Measurements from ENCODE around the gene TBC1D2. TPM values are rescaled to one million over a fixed set of nuclear protein-coding genes. Genes with fewer than 3 reads are reported as not detected.

The TBC1D2 gene
- total and polyA plus RNA-seq, 2 donors (not counting 3 experiments of a cell fraction or from before 2014, with no cell fraction given): 3.4 to 4.5 TPM

DNA sequence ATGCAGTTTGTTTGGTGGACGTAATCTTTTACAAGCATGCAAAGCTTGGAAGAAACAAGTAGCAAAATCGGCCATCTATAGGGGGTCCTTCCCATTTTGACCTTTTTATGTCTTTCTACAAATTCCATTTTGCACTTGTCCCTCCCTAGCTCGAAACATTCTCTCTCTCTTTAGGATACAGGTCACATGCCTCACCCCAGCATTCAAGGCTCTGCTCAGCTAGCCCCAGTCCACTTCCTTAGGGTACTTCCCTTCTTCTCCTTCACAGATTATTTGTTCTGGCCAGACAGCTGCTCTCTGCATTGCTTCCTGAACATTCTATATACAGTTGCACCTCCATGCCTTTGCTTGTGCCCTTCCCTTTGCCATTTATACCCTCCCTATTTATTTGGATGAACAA is 104.7 kb downstream of the TBC1D2 start:
- no peak overlapping the region for H3K4me3 ChIP-seq (replicated peaks in 1 of 3; ENCODE audit: insufficient read depth in 1 of 3, low read depth in 1 of 3, low read length in 3 of 3)
- H3K9ac ChIP-seq (replicated peaks; ENCODE audit: extremely low read depth, insufficient read depth, low read length): no peak overlapping the region
- no peaks in the 10 kb centered on the region for H3K36me3 ChIP-seq (ENCODE audit: control insufficient read depth in 2 of 2, extremely low read depth in 1 of 2, insufficient read depth in 2 of 2, low read length in 2 of 2)
- no peaks in the 10 kb centered on the region for H3K9me3 ChIP-seq (replicated peaks; ENCODE audit: control insufficient read depth, insufficient read depth, low read length)
- no peak overlapping the region for H3K4me2 ChIP-seq (ENCODE audit: insufficient read depth, low read length)
- no peaks in the 10 kb centered on the region for H3K79me2 ChIP-seq (ENCODE audit: control insufficient read depth, insufficient read depth, low read length)
- H3K4me1 ChIP-seq (ENCODE audit: control insufficient read depth, extremely low read depth, insufficient read depth, low read length): no peaks in the 10 kb centered on the region
- no TSS peak for BruUV-seq (replicated peaks)
- dilution Hi-C loops (cut with MboI; ENCODE audit: extremely low pct_ligation_motif_present, low sequenced_read_pairs): no loop called here
- no peak overlapping the region for H3K27ac ChIP-seq (ENCODE audit: insufficient read depth, low read depth, low read length)
- TF ChIP-seq, protein P1, sequence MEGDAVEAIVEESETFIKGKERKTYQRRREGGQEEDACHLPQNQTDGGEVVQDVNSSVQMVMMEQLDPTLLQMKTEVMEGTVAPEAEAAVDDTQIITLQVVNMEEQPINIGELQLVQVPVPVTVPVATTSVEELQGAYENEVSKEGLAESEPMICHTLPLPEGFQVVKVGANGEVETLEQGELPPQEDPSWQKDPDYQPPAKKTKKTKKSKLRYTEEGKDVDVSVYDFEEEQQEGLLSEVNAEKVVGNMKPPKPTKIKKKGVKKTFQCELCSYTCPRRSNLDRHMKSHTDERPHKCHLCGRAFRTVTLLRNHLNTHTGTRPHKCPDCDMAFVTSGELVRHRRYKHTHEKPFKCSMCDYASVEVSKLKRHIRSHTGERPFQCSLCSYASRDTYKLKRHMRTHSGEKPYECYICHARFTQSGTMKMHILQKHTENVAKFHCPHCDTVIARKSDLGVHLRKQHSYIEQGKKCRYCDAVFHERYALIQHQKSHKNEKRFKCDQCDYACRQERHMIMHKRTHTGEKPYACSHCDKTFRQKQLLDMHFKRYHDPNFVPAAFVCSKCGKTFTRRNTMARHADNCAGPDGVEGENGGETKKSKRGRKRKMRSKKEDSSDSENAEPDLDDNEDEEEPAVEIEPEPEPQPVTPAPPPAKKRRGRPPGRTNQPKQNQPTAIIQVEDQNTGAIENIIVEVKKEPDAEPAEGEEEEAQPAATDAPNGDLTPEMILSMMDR (IDR thresholded peaks at IDR 0.05; ENCODE audit: extremely low read depth in 1 of 2, insufficient read depth in 1 of 2, low read depth in 1 of 2, low read length in 2 of 2): no peak
- no peak for TF ChIP-seq POLR2A (IDR thresholded peaks at IDR 0.05; ENCODE audit: low read depth, low read length)
- TF ChIP-seq POLR2AphosphoS5 (IDR thresholded peaks at IDR 0.05; ENCODE audit: insufficient read depth, low read depth, low read length): no peak
- no peak for TF ChIP-seq GATA2 (IDR thresholded peaks at IDR 0.05; ENCODE audit: insufficient read depth, insufficient read length, low read depth, low read length)
- no peak for TF ChIP-seq FOS (IDR thresholded peaks at IDR 0.05; ENCODE audit: borderline replicate concordance, insufficient read depth, low read length)
- TF ChIP-seq EZH2 (IDR thresholded peaks at IDR 0.05; ENCODE audit: borderline replicate concordance, low read depth, low read length, severe bottlenecking): no peak
- no peak for TF ChIP-seq JUN (IDR thresholded peaks at IDR 0.05; ENCODE audit: borderline replicate concordance, insufficient read depth, insufficient read length, low read depth)
- TF ChIP-seq, protein P2, sequence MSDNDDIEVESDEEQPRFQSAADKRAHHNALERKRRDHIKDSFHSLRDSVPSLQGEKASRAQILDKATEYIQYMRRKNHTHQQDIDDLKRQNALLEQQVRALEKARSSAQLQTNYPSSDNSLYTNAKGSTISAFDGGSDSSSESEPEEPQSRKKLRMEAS (IDR thresholded peaks at IDR 0.05; ENCODE audit: insufficient read depth, insufficient read length): no peak
- TF ChIP-seq MYC (IDR thresholded peaks at IDR 0.05; ENCODE audit: low read depth, low read length): no peak
- FAIRE-seq (no peak), DNase-seq (ENCODE audit: low read depth, low spot score) (no peak)
- H3K27me3 ChIP-seq (ENCODE audit: control insufficient read depth in 2 of 2, insufficient read depth in 2 of 2, low read length in 2 of 2): peaks cover 0 to 2% of the 10 kb centered on the region in 2 experiments
- ChIA-PET CTCF (no interaction called here), POLR2A (no interaction called here)
- intact Hi-C loops (cut with micrococcal nuclease): no loop called here
- H4K20me1 ChIP-seq (replicated peaks; ENCODE audit: control insufficient read depth, extremely low read depth, insufficient read depth, low read length): no peaks in the 10 kb centered on the region
- no peaks in the 10 kb centered on the region for H3K9me1 ChIP-seq (replicated peaks; ENCODE audit: control insufficient read depth, extremely low read depth, insufficient read depth, low read length)
- no peak overlapping the region for H2AFZ ChIP-seq (ENCODE audit: low read depth, low read length)

Measured in endothelial cell of umbilical vein (primary cell).